BJ (cell line): ENCODE measurements around the gene MGMT. TPM values are rescaled to one million over a fixed set of nuclear protein-coding genes. Genes with fewer than 3 reads are reported as not detected.

Experiments used
- CTCF ChIA-PET: fragments of 350-600 bp; formaldehyde crosslinking; extraction: SDS; loops from one replicate; lab custom pipeline; 2021; ENCODE audit warnings: antibody characterized with exemption, inconsistent platforms; lab: Yijun Ruan, JAX
- POLR2A ChIA-PET: fragments of 300-600 bp; sonication (Branson Sonifier 250); formaldehyde crosslinking; extraction: SDS; loops from one replicate; lab custom pipeline; 2021; ENCODE audit warnings: antibody characterized with exemption; lab: Charles Lee
- DNase-seq: peaks from one replicate; pipeline ENCODE4 v3.0.0-alpha.2; 2011; ENCODE audit warnings: low read depth
- H3K27me3 ChIP-seq: 2 replicates; pipeline ENCODE4 v1.6.0; 2011; ENCODE audit warnings: low read length; ENCODE audit not compliant: control insufficient read depth, insufficient read depth
- H3K36me3 ChIP-seq: 2 replicates; pipeline ENCODE4 v1.5.1; 2011; ENCODE audit warnings: low read length; ENCODE audit not compliant: control insufficient read depth, insufficient read depth
- H3K4me3 ChIP-seq: 2 replicates; pipeline ENCODE4 v1.5.1; 2011; ENCODE audit warnings: low read depth, mild to moderate bottlenecking, control low read depth, low read length
- polyA plus RNA-seq: library from polyadenylated mRNA; depleted of rRNA; stranded (reverse); fragments of >200 nt; gene quantifications from 2 replicates; pipeline ENCODE4 v1.2.3, GENCODE V29; 2011
- TF ChIP-seq, protein P1 (sequence below): IDR thresholded peaks from 2 replicates; pipeline ENCODE4 v1.5.1; 2011; ENCODE audit warnings: low read depth, mild to moderate bottlenecking, control low read depth, inconsistent platforms, low read length, moderate library complexity; ENCODE audit not compliant: insufficient read depth

The MGMT gene
- polyA plus RNA-seq, 1 experiment: 21.0 TPM

DNA sequence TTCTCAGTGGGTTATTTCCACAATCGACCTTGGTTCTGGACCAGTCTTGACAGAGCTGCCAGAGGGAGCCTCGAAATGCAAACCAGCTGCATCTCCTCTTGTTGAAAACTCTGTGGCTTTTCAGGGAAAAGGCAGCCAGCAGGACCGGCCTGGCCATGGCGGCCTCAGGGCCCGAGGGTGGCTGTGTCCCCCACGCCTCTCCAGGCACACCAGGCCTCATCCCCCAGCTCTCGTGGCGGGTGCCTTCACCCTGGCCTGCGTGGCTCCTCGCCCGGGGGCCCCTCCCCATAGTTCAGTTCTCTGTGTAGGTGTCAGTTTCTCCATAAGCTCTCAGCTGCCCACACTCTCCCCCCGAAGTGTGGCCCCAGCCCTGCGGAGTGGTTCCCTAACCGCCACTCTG, 63.5 kb downstream of the MGMT start:
- TF ChIP-seq, protein P1, sequence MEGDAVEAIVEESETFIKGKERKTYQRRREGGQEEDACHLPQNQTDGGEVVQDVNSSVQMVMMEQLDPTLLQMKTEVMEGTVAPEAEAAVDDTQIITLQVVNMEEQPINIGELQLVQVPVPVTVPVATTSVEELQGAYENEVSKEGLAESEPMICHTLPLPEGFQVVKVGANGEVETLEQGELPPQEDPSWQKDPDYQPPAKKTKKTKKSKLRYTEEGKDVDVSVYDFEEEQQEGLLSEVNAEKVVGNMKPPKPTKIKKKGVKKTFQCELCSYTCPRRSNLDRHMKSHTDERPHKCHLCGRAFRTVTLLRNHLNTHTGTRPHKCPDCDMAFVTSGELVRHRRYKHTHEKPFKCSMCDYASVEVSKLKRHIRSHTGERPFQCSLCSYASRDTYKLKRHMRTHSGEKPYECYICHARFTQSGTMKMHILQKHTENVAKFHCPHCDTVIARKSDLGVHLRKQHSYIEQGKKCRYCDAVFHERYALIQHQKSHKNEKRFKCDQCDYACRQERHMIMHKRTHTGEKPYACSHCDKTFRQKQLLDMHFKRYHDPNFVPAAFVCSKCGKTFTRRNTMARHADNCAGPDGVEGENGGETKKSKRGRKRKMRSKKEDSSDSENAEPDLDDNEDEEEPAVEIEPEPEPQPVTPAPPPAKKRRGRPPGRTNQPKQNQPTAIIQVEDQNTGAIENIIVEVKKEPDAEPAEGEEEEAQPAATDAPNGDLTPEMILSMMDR: no peak
- Histone ChIP-seq H3K27me3 (no peaks in the 10 kb centered on the region), H3K36me3 (no peaks in the 10 kb centered on the region), H3K4me3 (no peak overlapping the region)
- POLR2A ChIA-PET: no interaction called here
- no peak for DNase-seq
- CTCF ChIA-PET: interaction anchor here (1.1 kb wide), 1 partner anchor 9 kb away, joined by 5 read pairs; no protein-coding TSS in a partner anchor

DNA sequence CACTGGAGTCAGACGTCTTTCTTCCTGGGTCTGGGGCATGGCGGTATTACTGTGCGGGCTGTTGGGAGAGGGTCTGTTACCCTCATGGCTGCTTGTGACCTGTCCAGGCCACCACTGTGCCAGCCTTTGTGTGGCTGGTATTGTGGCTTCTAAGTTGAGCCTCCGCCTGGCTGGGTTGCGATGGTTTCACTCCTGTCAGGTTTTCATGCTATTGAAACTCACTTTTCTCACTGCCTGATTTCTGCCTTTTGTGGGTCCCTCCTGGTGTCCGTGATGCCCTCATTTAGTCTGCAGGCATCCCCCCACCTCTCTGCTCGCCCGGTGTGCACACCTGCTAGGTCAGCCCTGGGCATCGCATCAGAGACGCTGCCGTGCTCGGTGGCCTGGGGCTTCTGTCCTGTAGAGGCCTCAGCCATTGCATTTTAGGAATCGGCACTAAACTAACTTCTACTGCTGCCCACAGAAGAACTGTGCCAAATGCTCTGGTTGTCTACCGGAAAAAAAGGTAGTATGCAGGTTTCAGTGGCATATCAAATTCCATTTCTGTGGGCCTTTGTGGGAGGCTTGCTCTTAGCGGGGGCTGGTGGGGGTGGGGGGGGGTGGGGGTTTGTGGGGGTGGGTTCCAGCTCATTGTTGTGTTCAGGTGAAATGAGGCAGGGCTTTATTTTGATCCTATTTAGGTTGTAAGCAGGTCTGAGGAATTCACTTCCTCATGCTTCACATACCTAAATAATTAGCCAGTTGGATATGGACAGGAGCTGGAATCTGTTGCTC, 64.3 kb downstream of the MGMT start:
- DNase-seq: peak; percentile 11
- Histone ChIP-seq H3K27me3 (no peaks in the 10 kb centered on the region), H3K36me3 (peaks cover 3% of the 10 kb centered on the region), H3K4me3 (no peak overlapping the region)
- ChIA-PET POLR2A (no interaction called here), CTCF (no interaction called here)
- TF ChIP-seq, protein P1: no peak

DNA sequence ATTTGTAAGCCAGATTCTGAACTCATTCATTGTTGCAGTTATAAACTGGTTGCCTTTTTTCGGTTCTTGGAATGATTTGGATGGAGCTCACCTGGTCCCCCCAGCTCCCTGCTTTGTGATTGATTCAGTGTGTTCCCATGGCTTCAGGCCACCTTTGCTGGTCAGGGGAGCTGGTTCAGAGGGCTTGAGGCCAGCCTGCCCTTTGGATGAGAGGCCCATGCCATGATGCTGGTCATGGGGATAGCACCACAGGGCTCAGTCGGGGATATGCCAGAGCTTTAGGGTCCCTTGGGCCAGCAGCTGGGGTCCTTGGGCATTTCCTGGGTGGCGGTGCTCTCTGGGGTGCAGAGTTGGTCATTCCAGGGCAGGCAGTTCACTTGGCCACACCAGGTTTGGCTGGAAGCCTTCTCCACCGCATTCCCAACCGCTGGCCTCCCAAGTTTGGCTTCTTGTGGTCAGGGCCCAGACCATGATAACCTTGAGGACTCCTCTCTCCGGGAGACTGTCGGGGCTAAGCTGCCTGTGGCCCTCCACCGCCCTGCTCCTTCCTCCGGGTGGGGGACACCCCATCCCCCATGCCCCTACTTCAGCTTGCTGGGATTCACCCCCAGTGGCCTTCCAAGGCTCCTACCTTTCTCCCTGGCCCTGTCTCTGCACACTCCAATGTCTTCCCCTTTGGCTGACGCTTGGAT, 65.1 kb downstream of the MGMT start:
- ChIA-PET CTCF (no interaction called here), POLR2A (no interaction called here)
- Histone ChIP-seq H3K36me3 (peaks cover 3% of the 10 kb centered on the region), H3K27me3 (no peaks in the 10 kb centered on the region), H3K4me3 (no peak overlapping the region)
- TF ChIP-seq, protein P1: no peak
- no peak for DNase-seq

DNA sequence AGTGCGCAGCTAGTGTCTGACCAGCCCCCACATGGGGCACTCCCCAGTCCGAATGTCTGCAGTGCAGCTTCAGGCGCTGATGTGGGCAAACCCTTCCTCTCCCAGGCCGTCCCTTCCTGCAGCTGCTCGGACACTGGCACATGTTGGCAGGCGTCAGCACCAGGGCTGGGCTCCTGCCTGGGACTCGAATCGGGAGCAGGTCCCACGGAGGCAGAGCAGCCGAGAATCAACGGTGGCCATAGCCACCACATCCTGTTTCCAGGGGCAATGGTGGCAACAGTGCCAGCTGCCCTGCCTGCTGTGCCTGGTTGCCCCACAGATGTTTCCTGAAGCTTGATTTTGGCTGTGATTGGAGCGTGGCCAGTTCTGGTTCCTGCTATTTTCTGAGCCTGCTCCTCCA, 65.8 kb downstream of the MGMT start:
- no peaks in the 10 kb centered on the region for H3K27me3 ChIP-seq
- ChIA-PET CTCF (no interaction called here), POLR2A (no interaction called here)
- no peak overlapping the region for H3K4me3 ChIP-seq
- H3K36me3 ChIP-seq: peaks cover 3% of the 10 kb centered on the region
- no peak for DNase-seq
- TF ChIP-seq, protein P1: no peak

DNA sequence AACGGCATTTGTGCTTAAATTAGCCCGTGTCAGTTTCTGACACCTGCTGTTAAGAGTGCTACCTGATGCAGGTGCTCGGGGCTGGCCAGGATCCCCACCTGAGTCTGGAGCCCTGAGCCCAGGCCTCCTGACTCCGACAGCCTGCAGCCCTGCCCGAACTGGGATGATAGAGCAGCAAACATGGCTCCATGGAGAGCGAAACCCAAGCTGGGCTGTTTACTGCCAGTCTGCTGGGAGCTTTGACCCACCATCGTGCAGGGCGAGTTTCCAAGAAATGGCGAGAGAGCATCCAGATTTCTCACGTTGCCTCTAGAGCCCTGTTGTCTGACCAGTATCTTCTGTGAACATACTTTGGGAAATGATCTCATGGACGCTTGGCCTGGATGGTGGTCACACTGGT, 66.2 kb downstream of the MGMT start:
- CTCF ChIA-PET: no interaction called here
- POLR2A ChIA-PET: no interaction called here
- H3K27me3 ChIP-seq: no peaks in the 10 kb centered on the region
- peaks cover 3% of the 10 kb centered on the region for H3K36me3 ChIP-seq
- TF ChIP-seq, protein P1: no peak
- no peak overlapping the region for H3K4me3 ChIP-seq
- DNase-seq: no peak
